ENCODE results near the gene WFDC6. TPM values are rescaled to one million over a fixed set of nuclear protein-coding genes. Genes with fewer than 3 reads are reported as not detected.

WFDC6 gene
- total RNA-seq, 1 donor from 2014 or later = not detected

- no peak for DNase-seq (ENCODE audit: low read depth in 2 of 2)
These were observed 24.0 kb downstream of the WFDC6 start, which contains the start of gene SPINT3 for GRCh38 chr20:45515147-45515913. Gene SPINT3, minus strand, starts transcription at chr20:45515622. Its CDS starts 14 bp downstream, at chr20:45515608.

- DNase-seq (ENCODE audit: low read depth in 2 of 2) = no peak
These were observed 28.9 kb downstream of the WFDC6 start for GRCh38 chr20:45510242-45510862.

- no peak for DNase-seq (ENCODE audit: low read depth in 2 of 2)
These were observed 30.2 kb downstream of the WFDC6 start for GRCh38 chr20:45509091-45509490.

GRCh38 chr20:45508068-45508886 lies 31.0 kb downstream of the WFDC6 start:
- no peak for DNase-seq (ENCODE audit: low read depth in 2 of 2)

GRCh38 chr20:45507011-45507820 lies 32.1 kb downstream of the WFDC6 start:
- no peak for DNase-seq (ENCODE audit: low read depth in 2 of 2)

GRCh38 chr20:45506398-45506797 lies 32.9 kb downstream of the WFDC6 start:
- no peak for DNase-seq (ENCODE audit: low read depth in 2 of 2)

GRCh38 chr20:45503403-45503802 lies 35.9 kb downstream of the WFDC6 start:
- no peak for DNase-seq (ENCODE audit: low read depth in 2 of 2)

GRCh38 chr20:45502561-45502960 lies 36.7 kb downstream of the WFDC6 start:
- no peak for DNase-seq (ENCODE audit: low read depth in 2 of 2)

GRCh38 chr20:45501600-45501999 lies 37.7 kb downstream of the WFDC6 start:
- no peak for DNase-seq (ENCODE audit: low read depth in 2 of 2)

- DNase-seq (ENCODE audit: low read depth in 2 of 2) = no peak
These were observed 39.3 kb downstream of the WFDC6 start for GRCh38 chr20:45500022-45500421.

- DNase-seq (ENCODE audit: low read depth in 2 of 2) = no peak
These were observed 41.2 kb downstream of the WFDC6 start for GRCh38 chr20:45497971-45498494.

GRCh38 chr20:45496166-45496565 lies 43.1 kb downstream of the WFDC6 start:
- no peak for DNase-seq (ENCODE audit: low read depth in 2 of 2)

- no peak for DNase-seq (ENCODE audit: low read depth in 2 of 2)
These were observed 43.8 kb downstream of the WFDC6 start for GRCh38 chr20:45495501-45495941.

GRCh38 chr20:45489083-45489531 lies 50.2 kb downstream of the WFDC6 start:
- DNase-seq (ENCODE audit: low read depth in 2 of 2) = peak in 1 of 2 donors; percentile 3

- DNase-seq (ENCODE audit: low read depth in 2 of 2) = no peak
These were observed 52.0 kb downstream of the WFDC6 start for GRCh38 chr20:45487231-45487635.

- DNase-seq (ENCODE audit: low read depth in 2 of 2) = no peak
These were observed 53.9 kb downstream of the WFDC6 start for GRCh38 chr20:45485388-45485787.

GRCh38 chr20:45484676-45485075 lies 54.6 kb downstream of the WFDC6 start:
- no peak for DNase-seq (ENCODE audit: low read depth in 2 of 2)

Data from lung microvascular endothelial cell (primary cell).